Measurements from ENCODE around the gene ARID3A. TPM values are rescaled to one million over a fixed set of nuclear protein-coding genes. Genes with fewer than 3 reads are reported as not detected.

The ARID3A gene
- total and polyA plus RNA-seq, 12 donors = 3.0 to 11.7 (median 5.0) TPM

GRCh38 chr19:936175-936546 lies 10.3 kb downstream of the ARID3A start:
- no peaks in the 10 kb centered on the region for H3K27me3 ChIP-seq
- DNase-seq (no peak), ATAC-seq (no peak)
- no peak overlapping the region for H3K27ac ChIP-seq
- H3K9me3 ChIP-seq = no peaks in the 10 kb centered on the region
- H3K4me3 ChIP-seq = no peak overlapping the region
- H3K36me3 ChIP-seq = peaks cover 0 to 4% (median 0%) of the 10 kb centered on the region in 9 donors
- TF ChIP-seq, protein P1, sequence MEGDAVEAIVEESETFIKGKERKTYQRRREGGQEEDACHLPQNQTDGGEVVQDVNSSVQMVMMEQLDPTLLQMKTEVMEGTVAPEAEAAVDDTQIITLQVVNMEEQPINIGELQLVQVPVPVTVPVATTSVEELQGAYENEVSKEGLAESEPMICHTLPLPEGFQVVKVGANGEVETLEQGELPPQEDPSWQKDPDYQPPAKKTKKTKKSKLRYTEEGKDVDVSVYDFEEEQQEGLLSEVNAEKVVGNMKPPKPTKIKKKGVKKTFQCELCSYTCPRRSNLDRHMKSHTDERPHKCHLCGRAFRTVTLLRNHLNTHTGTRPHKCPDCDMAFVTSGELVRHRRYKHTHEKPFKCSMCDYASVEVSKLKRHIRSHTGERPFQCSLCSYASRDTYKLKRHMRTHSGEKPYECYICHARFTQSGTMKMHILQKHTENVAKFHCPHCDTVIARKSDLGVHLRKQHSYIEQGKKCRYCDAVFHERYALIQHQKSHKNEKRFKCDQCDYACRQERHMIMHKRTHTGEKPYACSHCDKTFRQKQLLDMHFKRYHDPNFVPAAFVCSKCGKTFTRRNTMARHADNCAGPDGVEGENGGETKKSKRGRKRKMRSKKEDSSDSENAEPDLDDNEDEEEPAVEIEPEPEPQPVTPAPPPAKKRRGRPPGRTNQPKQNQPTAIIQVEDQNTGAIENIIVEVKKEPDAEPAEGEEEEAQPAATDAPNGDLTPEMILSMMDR (IDR thresholded peaks at IDR 0.05) = no peak
- 98% methylated on average over 10 of the region's 10 CpGs for WGBS, 2 donors
- H3K4me1 ChIP-seq = peaks cover 28 to 57% (median 35%) of the 10 kb centered on the region in 9 donors
- intact Hi-C loops (cut with DNase I) = loop anchor here in 1 of 10 donors (5.0 kb wide), 1 partner anchor 36 kb away; no protein-coding TSS in a partner anchor

DNA sequence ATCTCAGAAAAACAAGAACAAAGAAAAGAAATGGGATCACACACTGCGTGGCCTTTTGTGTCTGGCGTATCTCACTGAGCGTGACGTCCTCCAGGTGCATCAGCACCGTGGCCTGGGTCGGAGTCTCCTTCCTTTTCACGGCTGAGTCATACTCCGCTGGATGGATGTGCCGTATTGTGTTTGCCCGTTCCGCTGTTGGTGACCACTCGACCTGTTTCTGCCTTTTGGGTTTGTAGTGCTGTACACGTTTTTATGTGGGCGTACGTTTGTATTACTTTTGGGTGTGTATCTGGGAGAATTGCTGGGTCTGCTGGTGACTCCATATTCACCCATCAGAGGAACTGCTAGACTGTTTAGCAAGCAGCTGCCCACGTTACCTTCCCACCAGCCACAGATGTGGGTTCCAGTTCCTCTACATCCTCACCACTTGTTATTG lies 11.4 kb downstream of the ARID3A start:
- Histone ChIP-seq H3K27ac (no peak overlapping the region), H3K4me1 (peaks cover 28 to 55% (median 35%) of the 10 kb centered on the region in 9 donors), H3K36me3 (peaks cover 0 to 7% (median 0%) of the 10 kb centered on the region in 9 donors), H3K27me3 (no peaks in the 10 kb centered on the region), H3K9me3 (no peaks in the 10 kb centered on the region), H3K4me3 (no peak overlapping the region)
- no peak for ATAC-seq
- WGBS, 2 donors = 90 to 92% methylated on average over 16 of the region's 16 CpGs
- intact Hi-C loops (cut with DNase I) = loop anchor here in 1 of 10 donors (5.0 kb wide), 1 partner anchor 35 kb away; no protein-coding TSS in a partner anchor
- TF ChIP-seq, protein P1 (IDR thresholded peaks at IDR 0.05) = no peak
- DNase-seq = no peak

DNA sequence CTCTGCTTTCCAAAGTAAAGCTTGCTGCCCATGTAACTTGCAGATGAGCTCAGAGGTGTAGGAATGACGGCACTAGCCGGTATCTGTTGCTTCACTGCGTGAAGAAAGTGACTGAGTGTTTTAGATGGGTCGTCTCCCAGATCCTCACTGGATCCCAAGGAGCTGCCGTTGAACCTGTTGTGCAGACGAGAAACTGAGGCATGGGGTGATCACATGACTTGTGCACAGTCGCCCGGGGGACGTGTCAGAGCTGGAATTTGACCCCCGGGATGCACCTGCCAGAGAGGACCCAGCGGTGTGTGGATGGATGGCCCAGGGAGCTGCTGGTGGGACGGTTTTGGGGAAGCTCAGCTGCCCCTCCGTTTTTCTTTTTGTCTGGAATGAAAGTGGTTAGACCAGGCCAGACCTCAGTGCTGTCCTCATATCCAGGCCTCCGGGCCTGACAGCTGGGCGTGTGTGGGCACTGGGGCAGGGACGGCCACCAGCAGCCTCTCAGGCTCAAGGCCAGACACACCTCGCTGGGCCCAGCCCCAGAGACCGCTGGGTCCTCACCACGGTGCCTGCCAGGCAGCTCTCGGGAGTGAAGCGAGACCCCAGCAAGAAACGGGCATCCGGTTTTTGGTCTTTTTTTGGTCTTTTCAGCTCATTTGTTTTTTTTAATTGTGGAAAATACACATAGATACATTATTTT lies 12.5 kb downstream of the ARID3A start:
- WGBS, 2 donors = 90 to 94% methylated on average over 23 of the region's 23 CpGs
- no peaks in the 10 kb centered on the region for H3K27me3 ChIP-seq
- H3K27ac ChIP-seq = no peak overlapping the region
- intact Hi-C loops (cut with DNase I) = loop anchor here in 1 of 10 donors (5.0 kb wide), 1 partner anchor 34 kb away; no protein-coding TSS in a partner anchor
- H3K9me3 ChIP-seq = peaks cover 0 to 2% (median 0%) of the 10 kb centered on the region in 11 donors
- H3K36me3 ChIP-seq = peaks cover 0 to 15% (median 0%) of the 10 kb centered on the region in 9 donors
- TF ChIP-seq, protein P1 (IDR thresholded peaks at IDR 0.05) = no peak
- no peak overlapping the region for H3K4me3 ChIP-seq
- no peak for ATAC-seq
- peaks cover 17 to 44% (median 24%) of the 10 kb centered on the region in 9 donors for H3K4me1 ChIP-seq
- DNase-seq = no peak

DNA sequence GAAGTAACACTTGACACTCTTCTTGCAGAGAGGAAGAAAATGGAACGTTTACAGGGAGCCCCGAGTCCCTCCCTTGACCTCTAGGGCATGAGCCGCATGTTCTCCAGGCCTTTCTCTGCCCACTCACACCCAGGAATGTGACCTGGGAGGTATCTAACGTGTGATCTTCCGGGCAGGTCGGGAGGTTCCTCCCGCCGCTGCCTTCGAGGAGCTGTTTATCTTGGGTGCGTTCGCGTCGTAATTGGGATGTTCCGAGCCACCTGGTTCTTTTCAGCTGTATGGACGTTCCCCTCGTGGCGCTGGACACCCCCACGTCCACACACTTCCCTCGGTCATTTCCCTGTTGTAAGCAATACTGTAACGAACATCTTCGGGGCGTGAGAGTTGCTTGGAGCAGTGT lies 13.6 kb downstream of the ARID3A start:
- WGBS, 2 donors = 89 to 91% methylated on average over 22 of the region's 22 CpGs
- Histone ChIP-seq H3K4me3 (no peak overlapping the region), H3K27me3 (no peaks in the 10 kb centered on the region), H3K9me3 (peaks cover 0 to 4% (median 0%) of the 10 kb centered on the region in 11 donors), H3K36me3 (peaks cover 0 to 18% (median 0%) of the 10 kb centered on the region in 9 donors), H3K4me1 (peaks cover 7 to 33% (median 14%) of the 10 kb centered on the region in 9 donors), H3K27ac (no peak overlapping the region)
- DNase-seq (no peak), ATAC-seq (no peak)
- TF ChIP-seq, protein P1 (IDR thresholded peaks at IDR 0.05) = no peak
- intact Hi-C loops (cut with DNase I) = loop anchor here in 1 of 10 donors (5.0 kb wide), 1 partner anchor 33 kb away; no protein-coding TSS in a partner anchor

Measured in heart right ventricle (tissue), 16 donors.